Measurements from ENCODE around the gene KRTAP5-9.
"Not testable (repeated sequence)": the region's sequence is repeated elsewhere in the genome, so short reads cannot be mapped to it uniquely, and the experiment has no call there.

Gene KRTAP5-9, protein sequence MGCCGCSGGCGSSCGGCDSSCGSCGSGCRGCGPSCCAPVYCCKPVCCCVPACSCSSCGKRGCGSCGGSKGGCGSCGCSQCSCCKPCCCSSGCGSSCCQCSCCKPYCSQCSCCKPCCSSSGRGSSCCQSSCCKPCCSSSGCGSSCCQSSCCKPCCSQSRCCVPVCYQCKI
- 0 to 0.16 (median 0) reads per million in 3 experiments for total RNA-seq

DNA sequence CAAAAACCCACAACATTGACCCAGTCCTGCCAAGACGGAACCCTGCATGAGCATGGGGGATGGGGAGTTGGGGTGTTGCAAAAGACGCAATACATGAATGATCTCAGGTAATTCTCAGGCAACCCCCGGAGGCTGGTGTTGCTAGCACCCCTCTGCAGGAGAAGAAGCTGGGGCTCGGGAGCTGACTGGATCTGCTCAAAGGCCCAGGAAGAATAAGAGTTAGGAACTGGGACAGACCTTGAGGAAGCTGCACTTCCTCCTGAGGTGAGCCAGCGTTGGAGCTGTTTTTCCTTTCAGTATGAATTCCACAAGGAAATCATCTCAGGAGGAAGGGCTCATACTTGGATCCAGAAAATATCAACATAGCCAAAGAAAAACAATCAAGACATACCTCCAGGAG lies at the start of gene KRTAP5-9:
Gene KRTAP5-9, plus strand, starts transcription at position 301 of the 400 bp plus-strand sequence. CDS start 238 bp downstream, outside the sequence.
- DNase-seq: no peak

DNA sequence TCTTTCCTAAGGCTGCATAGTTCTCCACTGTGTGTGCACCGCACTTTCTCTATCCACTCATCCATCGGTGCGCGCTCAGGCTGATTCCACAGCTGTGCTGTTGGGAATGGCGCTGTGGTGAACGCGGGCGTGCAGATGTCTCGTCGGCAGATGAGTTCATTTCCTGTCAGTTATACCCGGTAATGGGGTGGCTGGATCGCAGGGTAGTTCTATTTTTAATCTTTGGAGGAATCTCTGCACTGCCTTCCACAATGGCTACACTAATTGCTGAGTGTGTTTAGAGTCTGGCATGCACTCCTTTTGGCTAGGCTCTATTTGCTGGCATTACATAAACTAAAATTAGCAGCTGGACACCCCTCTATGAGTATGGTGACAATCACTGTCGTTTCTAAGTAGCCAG lies 49.1 kb upstream of the KRTAP5-9 start:
- DNase-seq: no peak

DNA sequence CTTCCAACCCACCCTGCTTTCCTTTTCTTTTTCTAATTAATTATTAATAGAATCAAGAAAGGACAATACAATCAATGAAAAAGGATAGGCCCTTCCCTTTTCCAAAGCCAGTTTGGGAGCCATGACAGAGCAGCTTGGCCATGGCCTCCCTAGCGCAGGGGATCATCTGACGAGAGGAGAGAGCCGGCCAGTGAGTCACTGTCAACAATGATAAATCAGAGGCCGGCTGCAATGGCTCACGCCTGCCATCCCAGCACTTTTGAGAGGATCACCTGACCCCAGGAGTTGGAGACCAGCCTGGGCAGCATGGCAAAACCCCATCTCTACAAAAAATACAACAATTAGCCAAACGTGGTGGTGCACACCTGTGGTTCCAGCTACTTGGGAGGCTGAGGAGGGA lies 48.7 kb upstream of the KRTAP5-9 start:
- no peak for DNase-seq

DNA sequence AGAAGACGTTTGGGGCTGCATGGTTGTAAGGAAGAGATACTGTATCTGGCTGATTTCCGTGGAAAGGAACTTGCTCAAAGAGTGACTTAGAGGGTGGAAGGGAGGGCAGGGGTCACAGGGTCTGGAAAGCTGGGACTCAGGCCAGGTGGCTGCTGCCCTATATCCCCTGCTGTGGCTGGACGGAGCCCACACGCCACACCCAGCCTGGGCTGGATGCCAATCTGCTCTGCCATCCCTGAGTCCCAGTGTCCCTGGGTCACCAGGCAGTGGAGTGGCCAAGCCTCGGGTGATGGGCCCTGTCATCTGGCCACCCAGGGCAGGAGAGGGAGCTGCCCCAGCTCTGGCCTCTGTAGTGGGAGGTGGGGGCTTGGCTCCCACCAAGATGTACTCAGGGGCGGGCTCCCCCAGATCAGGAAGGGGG lies 47.6 kb upstream of the KRTAP5-9 start:
- no peak for DNase-seq

DNA sequence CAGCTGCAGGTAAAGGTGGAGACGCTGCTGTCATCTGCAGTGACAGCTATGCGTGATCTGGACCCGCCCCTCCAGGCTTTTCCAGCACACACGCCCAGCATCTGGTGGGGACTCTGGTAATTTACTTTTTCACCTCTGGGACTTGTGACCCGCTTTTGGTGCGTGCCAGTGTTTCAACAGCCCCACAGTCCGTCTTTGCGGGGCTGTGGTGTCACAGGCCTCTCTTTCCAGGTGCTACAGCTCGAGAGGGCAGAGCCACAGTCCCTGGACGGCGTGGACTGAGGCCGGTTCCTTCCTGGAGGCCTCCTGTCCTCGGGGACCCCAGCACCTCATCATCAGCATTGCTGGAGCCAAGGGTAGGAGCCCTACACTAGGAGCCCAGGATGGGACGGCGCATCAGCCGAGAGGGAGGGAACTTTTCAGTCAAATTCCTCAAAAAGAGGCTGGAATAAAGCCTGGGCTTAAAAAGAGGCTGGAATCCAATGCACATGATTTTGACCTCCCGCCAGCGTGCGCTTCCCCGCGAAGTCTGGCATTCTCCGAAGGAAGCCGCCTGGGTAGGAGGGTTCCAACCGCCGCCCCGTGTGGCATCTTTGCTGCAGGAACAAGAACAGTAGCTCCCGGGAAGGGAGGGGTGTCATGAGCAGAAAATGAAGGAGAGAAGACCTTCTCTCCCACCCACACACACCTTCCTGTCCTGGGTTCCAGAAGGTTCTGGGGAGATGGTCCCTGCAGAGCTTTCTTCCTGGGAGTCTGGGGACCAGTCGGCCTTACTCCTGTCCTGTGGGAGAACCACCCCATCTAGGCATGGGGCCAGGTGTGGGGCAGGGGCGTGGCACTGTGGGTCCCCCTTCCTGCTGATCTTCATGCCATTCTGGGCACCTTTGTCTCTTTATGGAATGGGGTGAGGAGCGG lies 46.9 kb upstream of the KRTAP5-9 start:
- no peak for DNase-seq

DNA sequence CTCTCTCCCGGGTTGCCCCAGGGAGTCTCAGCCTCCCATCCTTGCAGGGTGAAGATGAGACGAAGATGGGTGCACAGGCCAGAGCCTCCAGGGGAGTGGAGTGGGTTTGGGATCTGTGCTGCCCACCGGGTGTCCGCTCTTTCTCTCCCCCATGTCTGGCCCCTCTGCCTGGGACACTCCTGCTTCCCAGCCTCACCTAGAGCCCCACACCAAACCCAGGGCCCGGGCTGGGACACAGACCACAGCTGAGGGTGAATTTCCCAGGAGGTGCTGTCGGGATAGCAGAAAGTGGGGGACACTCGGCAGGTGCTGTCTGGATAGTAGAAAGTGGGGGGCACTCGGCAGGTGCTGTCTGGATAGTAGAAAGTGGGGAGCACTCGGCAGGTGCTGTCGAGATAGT lies 46.2 kb upstream of the KRTAP5-9 start:
- no peak for DNase-seq

DNA sequence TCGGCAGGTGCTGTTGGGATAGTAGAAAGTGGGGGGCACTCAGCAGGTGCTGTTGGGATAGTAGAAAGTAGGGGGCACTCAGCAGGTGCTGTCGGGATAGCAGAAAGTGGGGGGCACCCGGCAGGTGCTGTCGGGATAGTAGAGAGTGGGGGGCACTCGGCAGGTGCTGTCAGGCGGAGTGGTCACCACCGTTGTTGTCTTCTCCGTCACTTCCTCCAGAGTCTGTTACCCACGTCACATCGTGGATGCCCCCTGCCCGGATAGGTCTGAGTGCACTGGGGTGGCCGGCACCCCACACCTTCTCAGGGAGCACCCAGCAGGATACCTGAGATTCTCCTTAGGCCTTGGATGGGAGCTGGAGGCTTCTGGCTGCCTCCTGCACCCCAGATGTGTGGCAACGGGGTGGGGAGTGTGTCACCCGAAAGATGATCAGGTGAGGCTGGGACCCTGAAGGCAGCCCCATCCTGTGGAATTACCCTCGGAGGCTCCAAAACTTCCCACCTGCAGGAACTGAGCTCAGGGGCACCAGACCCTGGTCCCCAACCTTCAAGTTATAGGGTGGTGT lies 45.3 kb upstream of the KRTAP5-9 start:
- no peak for DNase-seq

DNA sequence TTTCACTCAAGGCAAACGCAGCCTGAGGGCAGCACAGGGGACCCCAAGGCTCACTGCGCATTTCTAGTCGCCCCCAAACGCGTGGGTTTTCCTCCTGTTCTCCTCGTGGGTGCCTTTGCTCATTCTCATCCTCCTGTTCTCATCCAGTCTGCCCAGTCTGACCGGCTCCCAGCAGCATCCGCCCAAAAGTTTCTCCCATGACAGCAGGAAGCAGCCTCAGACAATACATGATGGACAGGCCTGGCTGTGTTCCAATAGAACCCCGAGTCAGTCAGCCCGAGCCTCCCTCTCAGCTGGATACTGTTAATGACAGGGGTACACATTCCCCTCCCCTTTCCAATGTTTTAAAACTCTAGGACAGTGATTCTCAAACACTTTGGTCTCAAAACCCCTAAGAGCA lies 43.7 kb upstream of the KRTAP5-9 start:
- no peak for DNase-seq

DNA sequence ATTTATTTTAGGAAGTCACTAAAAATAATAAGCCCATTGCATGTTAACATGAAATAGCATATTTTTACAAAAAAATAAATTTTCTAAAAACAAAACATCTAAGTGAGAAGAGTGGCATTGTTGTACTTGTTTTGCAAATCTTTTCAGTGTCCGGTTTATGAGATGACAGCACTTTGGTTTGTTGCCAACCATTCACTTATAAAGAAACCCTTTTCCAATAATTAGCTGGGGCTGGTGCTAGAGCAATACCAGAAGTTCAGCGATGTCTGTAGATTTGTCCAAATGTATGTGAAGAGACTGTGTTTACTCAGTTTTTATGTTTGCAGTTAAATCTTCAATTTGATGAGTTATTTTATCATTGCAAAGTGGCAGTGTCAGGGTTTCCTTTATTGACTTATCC lies 43.2 kb upstream of the KRTAP5-9 start:
- no peak for DNase-seq

DNA sequence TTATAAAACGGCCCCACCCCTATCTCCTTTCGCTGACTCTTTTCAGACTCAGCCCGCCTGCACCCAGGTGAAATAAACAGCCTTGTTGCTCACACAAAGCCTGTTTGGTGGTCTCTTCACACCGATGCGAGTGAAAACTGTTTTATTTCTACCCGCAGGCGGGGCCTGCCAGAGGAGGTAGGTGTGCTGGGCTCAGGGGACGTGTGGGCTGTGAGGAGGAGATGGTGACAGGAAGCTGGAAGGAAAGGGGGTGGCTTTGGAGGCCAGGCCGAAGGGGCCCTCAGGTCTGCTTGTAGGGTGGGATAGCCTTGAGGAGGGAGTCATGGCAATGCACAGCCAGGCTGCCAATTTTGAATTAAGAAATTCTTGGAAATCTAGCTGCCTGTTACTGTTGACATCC lies 42.4 kb upstream of the KRTAP5-9 start:
- DNase-seq: no peak

DNA sequence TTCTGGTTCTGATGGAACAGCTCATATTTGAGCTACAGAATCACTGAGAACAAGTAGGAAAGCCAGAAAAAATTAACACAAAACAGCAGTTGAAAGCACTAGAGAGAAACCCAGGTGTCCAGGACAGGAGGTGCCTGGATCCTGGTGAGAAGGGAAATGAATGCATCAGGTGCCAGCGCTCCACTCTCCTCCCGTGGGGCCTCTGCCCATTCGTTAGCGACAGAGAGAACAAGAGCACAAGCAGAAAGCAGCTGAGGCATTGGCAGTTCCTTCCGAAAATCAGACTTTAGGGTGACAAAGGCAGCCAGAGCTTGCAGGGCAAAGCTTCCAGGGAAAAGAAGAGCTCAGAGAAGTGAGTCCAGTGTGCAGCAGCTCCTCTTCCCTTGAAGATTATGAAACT lies 41.1 kb upstream of the KRTAP5-9 start:
- no peak for DNase-seq

DNA sequence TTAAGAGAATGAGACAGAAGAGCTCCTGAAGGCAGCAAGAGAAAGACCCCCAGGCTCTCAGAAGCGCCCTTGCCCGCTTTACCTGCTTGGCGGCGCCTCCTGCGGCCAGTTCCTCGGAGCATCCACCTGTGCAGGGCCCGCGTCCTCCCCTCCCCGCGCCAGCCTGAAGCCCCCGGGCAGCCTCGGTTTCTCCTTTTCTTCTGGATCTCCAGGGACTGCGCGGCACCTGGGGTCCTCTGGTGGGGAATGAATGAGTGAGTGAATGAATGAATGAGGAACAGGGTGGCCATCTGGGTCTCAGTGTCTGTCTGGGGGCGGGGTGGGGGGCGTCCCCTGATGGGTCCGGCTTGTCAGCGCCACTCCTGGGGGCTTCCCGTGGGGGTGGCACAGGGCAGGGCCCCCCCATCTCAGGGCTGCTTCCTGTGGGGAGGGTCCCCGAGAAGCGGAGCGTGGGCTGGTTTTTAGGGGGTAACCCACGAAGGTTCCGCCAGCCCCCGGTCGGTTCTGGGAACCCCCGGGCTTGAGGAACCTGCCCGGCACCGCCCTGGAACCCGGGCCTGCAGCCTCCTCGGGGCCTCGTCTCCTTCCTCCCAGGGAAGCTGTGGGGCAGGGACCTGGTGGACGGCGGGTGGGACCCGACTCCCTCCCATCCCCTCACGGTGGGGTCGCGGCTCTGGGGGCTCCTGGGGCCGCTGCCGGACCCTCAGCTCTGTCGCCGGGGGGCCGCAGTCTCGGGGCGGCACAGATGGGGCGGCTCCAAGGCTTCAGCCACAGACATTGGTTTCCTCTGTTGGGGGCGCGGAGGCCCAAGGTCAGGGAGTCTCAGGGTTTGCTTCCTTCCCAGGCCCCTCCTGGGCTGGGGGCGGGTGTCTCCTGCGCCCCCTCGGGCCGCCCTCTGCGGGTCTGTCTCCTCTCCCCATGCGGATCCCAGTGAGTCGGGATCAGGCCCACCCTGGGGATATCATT lies 29.4 kb upstream of the KRTAP5-9 start:
- no peak for DNase-seq

DNA sequence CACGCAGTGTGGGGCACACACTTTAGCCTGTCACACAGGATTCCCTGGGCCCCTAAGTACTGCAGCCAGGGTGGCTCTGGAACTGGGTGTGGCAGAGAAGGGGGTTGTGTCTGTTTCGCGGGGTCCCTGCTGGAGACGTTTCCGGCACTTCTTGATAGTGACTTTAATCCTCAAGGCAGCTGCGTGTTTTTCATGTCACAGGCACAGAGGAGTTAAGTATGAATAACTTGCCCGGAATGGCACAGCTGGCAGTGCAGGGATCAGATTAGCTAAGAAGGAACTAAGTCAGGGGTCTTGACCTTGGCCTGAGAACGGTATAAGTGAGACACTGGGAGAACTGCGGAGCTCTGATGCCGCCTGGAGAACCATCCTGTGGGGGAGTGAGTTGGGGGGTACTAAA lies 28.7 kb upstream of the KRTAP5-9 start:
- no peak for DNase-seq

DNA sequence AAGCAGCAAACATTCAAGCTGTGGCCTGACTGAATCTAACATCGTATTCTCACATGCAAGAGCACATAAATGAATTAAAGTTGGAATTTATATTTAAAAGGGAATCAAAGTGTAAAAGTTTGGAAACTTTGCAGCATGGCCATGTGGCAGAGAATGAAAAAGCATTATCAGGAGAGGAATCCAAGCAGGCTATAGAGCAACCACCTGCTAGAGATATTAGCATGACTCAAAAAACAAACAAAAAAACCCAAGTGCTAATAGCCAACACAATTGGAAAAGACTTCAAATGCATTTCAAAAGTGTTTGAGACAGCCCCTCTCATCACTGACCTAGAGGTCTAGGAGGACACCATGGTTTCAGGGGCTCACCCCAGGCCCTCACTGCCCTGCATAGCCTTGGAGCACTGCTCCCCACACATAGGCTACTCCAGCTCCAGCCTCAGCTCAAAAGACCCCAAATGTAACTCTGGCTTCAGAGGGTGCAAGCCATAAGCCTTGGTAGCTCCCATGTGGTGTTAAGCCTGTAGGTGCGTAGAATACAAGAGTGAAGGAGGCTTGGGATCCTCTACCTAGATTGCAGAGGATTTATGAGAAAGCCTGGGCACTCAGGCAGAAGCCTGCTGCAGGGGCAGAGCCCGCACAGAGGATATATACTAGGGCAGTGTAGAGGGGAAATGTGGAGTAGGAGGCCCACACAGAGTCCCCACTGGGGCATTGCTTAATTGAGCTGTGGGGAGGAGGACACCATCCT lies 22.9 kb upstream of the KRTAP5-9 start:
- no peak for DNase-seq

DNA sequence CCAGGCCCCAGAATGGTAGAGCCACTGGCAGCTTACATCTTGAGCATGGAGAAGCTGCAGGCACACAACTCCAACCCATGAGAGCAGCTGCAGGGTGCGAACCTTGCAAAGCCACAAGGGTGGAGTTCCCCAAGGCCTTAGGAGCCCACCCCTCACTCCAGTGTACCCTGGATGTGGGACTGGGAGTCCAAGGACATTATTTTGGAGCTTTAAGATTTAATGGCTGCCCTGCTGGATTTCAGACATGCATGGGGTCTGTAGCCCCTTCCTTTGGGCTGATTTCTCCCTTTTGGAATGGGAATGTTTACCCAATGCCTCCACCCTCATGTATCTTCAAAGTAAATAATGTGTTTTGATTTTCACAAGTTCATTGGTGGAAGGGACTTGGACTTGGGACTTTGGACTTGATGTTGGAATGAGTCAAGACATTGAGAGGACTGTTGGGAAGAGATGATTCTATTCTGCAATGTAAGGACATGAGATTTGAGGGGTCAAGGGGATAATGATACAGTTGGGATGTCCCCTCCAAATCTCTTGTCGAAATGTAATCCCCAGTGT lies 22.2 kb upstream of the KRTAP5-9 start:
- DNase-seq: no peak

DNA sequence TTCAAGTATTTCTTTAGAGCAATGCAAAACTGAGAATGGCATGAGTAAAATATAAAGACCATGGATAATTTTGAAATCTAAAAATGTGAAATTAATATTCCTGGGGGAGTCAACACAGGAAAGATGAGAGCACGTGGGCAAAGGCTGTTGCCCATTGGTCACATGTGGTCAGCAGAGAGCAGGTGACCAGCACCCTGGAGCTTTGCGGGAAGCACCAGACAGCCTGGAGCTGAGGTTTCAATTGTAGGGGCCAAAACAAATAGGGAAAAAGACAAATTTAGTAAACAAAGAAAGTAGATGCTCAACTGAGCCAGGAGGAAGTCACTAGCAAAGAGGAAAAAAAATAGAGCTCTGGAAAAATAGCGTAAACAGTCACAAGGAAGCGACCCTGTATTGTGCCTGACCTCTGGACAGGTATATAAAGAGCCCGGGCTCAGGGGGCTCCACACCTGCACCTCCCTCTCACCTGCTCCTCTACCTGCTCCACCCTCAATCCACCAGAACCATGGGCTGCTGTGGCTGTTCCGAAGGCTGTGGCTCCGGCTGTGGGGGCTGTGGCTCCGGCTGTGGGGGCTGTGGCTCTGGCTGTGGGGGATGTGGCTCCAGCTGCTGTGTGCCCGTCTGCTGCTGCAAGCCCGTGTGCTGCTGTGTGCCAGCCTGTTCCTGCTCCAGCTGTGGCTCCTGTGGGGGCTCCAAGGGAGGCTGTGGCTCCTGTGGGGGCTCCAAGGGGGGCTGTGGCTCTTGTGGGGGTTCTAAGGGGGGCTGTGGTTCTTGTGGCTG lies 21.2 kb upstream of the KRTAP5-9 start, which contains the start of gene KRTAP5-7:
Gene KRTAP5-7, plus strand, starts transcription at position 472 of the 780 bp plus-strand sequence. Its CDS starts 34 bp downstream, at position 506.
- not testable (repeated sequence) for DNase-seq

DNA sequence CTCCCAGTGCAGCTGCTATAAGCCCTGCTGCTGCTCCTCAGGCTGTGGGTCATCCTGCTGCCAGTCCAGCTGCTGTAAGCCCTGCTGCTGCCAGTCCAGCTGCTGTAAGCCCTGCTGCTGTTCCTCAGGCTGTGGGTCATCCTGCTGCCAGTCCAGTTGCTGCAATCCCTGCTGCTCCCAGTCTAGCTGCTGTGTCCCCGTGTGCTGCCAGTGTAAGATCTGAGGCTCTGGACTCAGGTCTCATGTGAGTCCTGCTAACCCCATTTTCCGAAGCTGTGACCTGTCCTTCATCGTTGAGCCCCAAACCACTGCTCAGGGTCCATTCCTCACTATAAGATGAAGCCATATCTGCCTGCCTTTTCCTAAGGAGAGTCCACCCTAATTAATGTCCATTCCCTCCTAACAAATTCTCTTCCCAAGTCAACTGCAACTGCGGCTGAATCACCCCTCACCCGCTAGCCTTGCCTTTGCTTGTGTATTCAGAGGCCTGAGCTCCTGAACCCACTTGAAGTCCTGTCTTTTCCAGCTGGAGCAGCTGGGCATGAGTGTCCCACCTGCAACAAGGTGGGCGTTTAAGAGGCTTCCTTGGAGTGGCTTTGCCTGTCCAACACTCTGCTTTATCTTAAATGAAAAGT lies 20.5 kb upstream of the KRTAP5-9 start:
- no peak for DNase-seq

DNA sequence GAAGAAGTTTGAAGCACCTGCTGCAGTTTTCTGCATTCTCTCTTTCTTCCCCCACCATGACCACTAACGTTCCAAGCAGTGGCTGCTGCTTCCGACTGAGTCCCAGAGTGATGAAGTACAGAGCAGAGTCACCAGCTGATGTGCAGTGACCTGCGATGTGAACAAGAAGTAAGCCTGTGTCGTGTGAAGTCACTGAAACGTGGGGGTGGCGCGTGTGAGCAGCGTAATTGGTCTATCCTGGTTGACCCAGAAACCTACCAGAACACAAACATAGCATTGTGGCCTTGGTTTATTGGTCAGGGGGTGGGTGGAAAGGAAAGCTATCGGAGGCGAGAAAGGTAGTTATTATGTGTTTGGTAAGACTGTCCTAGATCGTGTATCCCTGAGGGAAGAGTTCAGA lies 17.6 kb upstream of the KRTAP5-9 start:
- no peak for DNase-seq

DNA sequence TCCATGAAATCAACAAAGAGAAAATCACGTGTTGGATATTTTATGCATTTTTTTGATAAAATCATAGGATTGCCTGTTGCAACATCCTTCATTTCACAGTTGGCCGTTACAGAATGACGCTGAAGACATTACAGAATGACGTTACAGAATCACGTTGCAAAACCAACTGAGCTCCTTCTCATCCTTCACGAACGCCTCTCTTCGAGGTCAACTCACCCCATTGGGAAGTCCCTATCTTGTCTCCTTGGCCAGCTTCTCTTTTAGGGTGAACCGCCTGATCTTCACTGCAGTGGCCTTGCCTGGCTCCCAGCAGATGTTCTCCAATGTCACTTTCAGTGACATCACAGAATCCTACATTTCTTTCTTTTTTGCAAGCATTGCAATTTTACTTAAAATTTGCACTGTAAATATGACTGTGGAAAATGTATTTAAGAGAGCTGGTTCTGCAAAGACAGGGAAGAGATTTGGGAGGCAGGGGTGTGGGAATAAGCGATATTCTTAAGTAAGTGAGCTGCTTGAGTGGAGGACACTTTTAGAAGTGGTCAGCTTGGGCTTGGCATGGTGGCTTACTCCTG lies 16.1 kb upstream of the KRTAP5-9 start:
- DNase-seq: no peak

All from central memory CD4-positive, alpha-beta T cell (primary cell).